Inferior parietal cortex (tissue), 1 donor: Measurements from ENCODE around the gene GPANK1.

Experiments used
- DNase-seq: peaks from one replicate; pipeline ENCODE4 v3.0.0-alpha.2; 2016; ENCODE audit errors: extremely low spot score

GPANK1 gene

GRCh38 chr6:31617010-31617409 is 47.8 kb downstream of the GPANK1 start:
- no peak for DNase-seq

- no peak for DNase-seq
Observed at GRCh38 chr6:31615748-31616147, 49.0 kb downstream of the GPANK1 start.

DNA sequence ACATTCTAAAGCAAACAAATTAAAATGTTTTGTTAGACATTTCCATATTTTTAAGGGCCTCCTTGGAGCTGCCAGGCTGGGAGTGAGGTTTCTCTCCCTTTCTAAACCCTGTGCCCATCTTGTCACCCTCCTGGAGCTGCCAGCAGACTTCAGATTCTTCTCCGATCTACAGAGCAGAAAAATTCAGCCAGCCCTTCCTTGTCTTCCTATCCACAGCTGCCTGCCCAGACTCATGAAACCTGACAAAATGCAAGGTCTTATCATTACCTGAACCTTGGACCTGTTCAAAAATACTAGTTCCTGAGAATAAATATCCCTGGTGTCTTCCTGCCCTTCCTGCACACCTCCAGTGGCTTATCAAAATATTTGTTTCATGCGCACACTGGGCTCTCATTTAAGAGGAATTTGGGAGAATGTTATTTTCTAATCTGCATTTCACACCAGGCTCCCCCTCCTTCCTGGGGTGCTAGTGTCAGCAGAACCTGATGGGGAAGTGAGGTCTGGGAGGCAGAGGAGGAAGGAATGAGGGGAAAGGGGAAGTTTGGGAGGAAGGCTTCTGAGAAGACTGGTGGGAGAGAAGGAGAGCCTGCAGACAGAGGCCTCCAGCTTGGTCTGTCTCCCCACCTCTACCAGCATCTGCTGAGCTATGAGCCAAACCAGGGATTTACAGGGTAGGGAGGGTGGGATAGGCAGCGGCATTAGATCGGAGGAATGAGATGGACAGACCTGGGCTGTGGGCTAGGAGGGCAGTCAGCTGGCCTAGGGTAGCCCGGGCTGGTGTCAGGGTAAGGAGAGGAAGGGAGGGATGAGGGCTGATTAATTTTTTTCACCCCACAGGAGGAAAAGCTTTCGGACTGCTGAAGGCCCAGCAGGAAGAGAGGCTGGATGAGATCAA is 49.9 kb downstream of the GPANK1 start, which contains the start of gene AIF1:
AIF1 (plus strand) TSS at position 551 of the 895 bp plus-strand sequence; CDS start at position 647, 96 bp downstream.
- no peak for DNase-seq

DNA sequence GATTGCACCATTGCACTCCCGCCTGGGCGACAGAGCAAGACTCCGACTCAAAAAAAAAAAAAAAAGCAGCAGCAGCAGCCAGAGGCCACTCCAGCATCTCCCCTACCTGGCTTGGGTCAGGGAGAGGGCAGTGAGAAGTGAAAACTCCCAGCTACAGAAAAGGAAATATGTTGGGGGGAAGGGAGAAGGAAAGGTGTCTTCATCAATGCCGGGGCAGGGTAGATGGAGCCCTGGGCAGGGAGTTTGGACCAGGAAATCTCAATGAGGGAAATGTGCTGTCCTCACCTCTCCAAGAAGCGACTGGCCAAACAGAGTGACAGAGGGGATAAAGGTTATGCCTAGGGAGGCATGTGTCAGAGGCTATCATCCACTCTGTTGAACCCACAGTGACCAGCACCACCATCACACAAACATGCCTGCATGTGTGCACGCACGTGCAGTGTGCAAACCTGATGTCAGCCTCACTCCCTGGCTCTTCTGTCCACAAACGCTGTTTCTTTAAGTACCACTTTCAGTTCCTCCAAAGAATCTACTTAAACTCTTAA is 50.6 kb downstream of the GPANK1 start:
- DNase-seq = no peak
